GM13977 (cell line): ENCODE data around the gene TSPAN9.

ENCODE experiments used
- DNase-seq: peaks from one replicate; pipeline ENCODE4 v3.0.0; 2012; ENCODE audit warnings: low spot score
- CTCF ChIP-seq: IDR thresholded peaks from 2 replicates; pipeline ENCODE4 v1.5.1; 2012; ENCODE audit warnings: mild to moderate bottlenecking, control low read depth; ENCODE audit not compliant: insufficient read depth; ENCODE audit errors: extremely low read depth, missing control alignments
- in situ Hi-C: fragments of 300-500 bp; cut with MboI; formaldehyde crosslinking; loops from one replicate; pipeline ENCODE4 v1.12.0; 2022; ENCODE audit warnings: low sequenced_read_pairs, low pct_unique_long_range_greater_than_20kb, mixed read lengths, inconsistent platforms; ENCODE audit not compliant: unreplicated experiment

TSPAN9 gene

GRCh38 chr12:3238196-3238595 lies 161.0 kb downstream of the TSPAN9 start:
- no peak for DNase-seq
- in situ Hi-C loops, result no loop called here
- no peak for TF ChIP-seq CTCF

- in situ Hi-C loops, result no loop called here
- no peak for TF ChIP-seq CTCF
- no peak for DNase-seq
These were observed 164.4 kb downstream of the TSPAN9 start for GRCh38 chr12:3241621-3242020.

GRCh38 chr12:3242199-3242863 lies 165.2 kb downstream of the TSPAN9 start:
- TF ChIP-seq CTCF, result no peak
- no peak for DNase-seq
- in situ Hi-C loops, result no loop called here

GRCh38 chr12:3243376-3244084 lies 166.4 kb downstream of the TSPAN9 start:
- no peak for TF ChIP-seq CTCF
- in situ Hi-C loops, result no loop called here
- no peak for DNase-seq

GRCh38 chr12:3244219-3244750 lies 167.1 kb downstream of the TSPAN9 start:
- TF ChIP-seq CTCF, result no peak
- in situ Hi-C loops, result no loop called here
- no peak for DNase-seq

GRCh38 chr12:3246253-3246652 lies 169.1 kb downstream of the TSPAN9 start:
- in situ Hi-C loops, result no loop called here
- TF ChIP-seq CTCF, result no peak
- DNase-seq, result no peak
